ENCODE data around the gene ASCC1.
"Not testable (repeated sequence)": the region's sequence is repeated elsewhere in the genome, so short reads cannot be mapped to it uniquely, and the experiment has no call there.

The ASCC1 gene

DNA sequence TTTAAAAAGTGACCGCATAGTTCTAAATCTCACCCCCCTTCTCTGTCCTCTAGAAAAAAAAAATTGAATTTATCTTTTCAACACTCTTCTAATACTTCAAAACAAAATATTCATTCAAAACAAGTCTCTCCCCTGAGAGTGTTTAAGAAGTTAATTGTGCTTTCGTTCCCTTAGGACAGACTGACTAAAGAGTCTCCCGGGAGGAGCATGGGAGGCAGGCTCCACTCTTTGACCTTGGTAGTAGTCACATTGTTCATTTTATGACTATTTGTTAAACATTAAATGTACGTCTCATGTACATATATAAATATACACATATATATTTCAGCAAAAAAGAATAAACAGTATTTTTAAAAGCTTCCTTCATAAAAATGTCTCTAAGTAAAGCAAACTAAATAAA, 92.5 kb downstream of the ASCC1 start:
- DNase-seq = no peak

DNA sequence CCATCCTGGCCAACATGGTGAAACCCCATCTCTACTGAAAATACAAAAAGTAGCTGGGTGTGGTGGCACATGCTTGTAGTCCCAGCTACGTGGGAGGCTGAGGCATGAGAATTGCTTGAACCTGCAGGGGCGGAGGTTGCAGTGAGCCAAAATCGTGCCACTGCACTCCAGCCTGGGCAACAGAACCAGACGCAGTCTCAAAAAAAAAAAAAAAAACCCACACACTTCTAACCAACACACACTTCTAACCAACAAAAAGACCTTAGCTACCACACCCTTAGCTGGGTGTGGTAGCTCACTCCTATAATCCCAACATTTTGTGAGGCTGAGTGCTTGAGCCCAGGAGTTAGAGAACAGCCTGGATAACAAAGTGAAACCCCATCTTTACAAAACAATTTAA, 93.9 kb downstream of the ASCC1 start:
- no peak for DNase-seq

DNA sequence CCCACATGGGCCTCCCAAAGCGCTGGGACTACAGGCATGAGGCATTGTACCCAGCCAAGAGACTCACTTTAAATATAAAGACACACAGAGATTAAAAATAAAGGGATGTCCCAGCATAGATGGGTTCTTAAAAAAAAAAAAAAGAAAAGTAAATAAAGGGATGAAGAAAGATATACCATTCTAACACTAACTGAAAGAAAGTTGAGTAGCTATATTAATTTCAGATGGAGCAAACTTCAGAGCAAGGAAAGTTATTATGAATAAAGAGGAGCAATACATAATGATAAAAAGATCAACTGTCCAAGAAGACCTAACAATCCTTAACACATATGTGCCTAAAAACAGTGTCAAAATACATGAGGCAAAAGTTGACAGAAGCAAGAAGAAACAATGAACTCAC, 94.7 kb downstream of the ASCC1 start:
- no peak for DNase-seq

DNA sequence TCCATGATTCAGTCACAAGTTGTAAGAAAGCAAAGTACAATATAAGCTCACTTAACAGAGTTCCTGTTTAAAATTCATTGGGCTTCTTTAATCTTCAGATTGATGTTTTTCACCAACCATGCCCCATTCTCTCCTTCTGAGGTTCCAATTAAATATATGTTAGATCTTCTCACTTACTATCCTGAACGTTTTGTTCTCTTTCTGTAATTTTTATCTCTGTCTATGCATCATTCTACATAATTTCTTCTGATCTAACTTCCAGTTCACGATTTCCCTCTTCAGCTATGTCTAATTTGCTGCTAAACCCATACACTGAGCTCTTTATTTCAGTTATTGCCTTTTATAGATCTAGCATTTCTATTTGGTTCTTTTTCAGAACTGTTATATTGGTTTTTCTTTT, 99.7 kb downstream of the ASCC1 start:
- no peak for DNase-seq

DNA sequence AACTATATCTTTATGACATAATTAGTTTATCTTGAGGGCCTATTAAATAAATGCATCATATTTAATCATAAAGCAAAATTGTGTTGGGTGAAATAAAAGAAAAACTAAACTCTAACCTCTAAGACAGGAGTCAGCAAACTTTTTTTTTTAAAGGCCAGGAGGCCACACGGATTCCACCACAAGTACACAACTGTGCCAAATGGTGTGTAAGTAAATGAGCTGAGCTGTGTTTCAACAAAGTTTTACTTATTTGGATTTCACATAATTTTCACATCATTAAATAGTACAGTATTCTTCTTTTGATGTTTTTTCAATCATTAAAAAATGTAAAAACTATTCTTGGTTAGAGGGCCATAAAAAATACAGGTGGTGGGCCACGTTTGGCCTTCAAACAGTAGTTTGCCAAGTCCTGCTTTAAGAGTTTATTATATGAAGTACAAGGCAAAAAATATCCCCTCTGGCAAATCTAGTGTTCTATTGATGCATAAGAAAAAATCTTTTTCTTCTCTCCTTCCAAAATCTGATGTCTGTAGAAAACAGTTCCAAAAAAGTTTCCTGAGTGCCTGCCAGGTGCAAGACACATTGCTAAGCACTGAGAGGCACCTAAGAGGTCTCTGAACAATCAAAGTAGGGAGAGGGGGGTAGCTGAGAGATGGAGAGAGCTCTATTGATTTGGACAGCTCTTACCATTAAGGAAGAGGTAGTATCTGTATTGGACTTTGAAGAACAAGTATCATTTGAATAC, 101.2 kb downstream of the ASCC1 start:
- DNase-seq = no peak

DNA sequence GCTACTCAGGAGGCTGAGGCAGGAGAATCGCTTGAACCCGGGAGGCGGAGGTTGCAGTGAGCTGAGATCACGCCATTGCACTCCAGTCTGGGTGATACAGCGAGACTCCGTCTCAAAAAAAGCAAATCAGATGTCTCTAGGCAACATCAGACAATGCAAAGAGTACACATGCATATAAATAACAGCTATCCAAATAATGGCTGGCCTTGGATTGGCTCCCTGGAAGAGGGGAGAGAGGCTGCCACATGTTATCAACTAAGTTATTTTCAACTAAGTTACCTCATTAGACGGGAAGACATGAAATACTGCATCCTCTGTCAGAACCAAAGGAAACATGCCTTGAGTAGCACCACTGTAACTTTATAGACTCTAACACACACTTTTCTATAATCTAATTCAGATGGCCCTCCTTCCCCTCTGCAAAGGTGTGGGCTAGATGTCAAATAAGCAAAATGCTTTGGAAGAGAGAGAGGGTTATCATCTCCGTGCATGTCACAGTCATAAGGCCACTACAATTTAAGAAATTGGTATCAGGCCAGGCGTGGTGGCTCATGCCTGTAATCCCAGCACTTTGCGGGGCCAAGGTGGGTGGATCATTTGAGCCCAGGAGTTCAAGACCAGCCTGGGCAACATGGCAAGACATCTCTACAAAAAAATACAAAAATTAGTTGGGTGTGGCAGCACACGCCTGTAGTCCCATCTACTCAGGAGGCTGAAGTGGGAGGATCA, 105.2 kb downstream of the ASCC1 start:
- DNase-seq = no peak

DNA sequence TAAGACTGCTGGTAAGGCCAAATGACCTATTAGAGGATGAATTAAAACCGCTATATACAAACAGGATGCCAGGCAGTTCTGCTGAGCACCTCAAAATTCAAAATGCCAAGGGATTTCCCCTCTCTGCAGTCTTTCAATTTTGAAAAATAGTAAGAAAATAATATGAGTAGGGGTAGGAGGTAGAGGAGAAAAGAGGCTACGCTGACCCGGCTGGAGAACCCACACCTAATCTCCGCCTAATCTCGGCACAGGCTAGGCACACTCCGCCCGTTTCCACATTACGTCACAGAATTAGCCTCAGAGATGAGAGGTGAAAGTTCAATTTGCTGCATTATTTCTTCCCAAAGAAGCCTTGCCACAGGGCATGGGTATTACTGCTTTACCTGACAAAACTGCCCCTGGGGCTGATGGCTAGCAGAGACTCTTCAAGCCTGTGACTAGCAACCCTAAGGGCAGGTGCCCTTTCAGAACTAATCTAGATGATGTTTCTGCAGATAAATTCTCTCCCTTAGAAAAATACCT, 106.4 kb downstream of the ASCC1 start:
- DNase-seq = no peak

DNA sequence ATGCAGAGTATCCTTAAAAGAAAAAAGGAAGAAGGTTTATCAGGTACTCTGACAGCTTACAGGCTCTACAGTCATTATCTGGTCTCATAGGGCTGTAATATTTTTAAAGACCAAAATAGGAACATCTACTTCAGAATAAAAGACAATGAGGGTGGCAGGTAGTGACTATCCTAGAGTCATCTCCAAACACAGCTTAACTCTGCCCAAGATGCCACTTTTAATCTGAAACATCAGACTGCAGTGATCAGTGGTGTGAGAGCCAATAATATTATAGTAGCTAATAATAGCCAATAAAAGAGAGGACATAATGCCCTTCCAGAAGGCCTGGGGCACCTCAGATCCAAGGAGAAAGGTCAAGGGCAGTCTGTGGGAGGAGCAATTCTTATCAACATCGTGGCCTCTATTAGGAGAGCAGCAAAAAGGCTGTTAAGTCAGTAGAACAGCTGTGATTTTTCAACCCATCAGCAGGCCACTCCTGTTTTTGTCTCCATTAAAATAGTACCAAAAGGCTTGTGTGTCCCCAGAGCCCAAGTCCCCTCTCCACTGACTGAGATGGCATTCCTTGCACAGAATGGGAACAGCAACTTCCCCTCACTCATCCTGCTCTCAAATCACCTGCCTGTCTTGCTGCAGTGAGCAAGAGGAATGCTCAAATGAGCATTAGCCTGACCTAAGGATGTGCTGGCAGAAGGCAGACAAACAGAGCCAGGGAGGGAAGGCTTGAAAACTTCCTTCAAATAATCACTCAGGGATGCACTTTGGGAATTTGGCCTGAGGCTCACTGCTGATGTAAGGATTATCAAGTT, 107.0 kb downstream of the ASCC1 start:
- no peak for DNase-seq

DNA sequence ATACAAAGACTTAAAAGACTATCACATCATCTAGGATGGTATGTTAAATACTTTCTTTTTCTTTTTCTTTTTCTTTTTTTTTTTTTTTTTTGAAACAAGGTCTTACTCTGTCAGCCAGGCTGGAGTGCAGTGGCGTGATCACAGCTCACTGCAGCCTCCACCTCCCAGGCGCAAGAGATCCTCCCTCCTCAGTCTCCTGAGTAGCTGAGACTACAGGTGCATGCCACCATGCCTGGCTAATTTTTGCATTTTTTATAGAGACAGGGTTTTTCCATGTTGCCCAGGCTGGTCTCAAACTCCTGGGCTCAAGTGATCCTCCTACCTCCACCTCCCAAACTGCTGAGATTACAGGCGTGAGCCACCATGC, 108.1 kb downstream of the ASCC1 start:
- DNase-seq = not testable (repeated sequence)

DNA sequence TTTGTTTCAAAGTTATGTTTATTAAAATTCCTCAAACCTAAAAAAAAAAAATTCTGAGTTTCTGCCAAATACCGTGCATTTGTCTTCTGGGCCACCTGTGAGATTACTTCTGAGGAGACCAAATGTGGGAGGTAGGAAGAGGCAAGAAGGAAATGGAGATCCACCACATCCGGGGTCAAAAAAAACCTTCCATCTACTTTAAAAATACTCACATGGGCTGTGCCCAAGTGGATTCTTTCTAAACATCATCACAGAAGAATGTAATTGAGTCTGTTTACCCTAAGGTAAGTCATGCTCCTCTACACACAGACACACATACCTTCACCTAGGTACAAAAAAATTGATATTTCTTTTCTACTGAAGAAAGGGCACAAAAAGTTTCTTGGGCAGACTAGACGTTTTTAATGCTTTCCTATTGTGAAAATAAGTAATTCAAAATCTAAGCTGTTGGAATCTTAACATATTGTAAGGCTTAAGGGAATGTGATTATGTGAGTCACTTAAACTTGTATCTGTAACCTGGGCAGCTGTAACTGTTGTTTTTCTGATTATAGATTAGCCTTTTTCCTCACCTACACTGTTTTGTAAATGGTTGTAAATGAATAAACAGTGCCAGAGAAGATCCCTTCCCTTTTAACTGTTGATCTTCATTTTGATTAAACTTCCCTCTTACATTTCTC, 108.6 kb downstream of the ASCC1 start:
- DNase-seq = no peak

DNA sequence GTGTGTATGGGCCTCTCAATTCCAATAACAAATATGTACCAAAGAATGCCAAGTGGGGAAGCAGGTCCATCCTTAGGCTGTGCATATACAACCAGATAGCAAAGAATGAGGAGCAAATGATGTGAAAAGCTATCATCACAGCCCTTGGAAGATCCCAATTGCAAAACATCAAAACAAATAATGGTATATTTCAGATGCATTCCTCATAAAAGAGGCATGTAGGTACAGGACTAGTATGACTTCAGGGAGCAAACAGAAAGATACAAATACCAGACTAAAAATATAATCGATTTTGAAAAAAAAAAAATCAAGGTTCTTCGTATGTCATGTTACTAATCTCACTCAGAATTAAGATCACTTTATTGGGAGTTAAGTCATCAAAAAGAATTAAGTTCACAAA, 109.2 kb downstream of the ASCC1 start:
- no peak for DNase-seq

DNA sequence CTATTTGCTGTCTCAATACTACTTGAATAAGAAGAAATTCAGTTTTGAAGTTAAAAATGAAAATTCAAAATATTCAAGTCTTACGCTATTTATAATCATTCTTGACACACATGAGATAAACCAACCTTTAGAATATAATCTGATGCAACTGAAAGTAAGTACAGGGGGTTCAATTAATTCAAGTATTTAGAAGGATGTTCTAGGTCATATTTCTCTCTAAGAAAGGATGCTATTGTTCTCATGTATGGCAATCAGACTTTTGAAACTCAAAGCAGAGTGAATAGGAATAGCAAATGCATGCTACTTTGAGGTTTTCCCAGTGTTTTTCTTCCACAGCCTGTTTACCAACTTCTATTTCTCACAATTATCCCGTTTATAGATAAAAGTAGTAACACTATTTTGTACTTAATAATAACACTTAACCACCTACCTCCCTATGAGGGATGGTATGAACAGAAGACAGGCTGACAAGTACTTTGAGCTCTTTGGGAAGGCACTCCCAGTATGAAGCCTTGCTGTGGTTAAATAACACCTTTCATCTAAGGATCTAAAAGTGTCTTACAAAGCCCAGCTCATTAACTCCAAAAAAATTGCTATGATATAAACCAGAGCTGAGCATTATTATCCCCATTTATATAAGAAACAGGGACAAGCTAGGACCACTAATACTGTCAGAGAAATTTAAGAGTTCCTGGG, 109.8 kb downstream of the ASCC1 start:
- no peak for DNase-seq

DNA sequence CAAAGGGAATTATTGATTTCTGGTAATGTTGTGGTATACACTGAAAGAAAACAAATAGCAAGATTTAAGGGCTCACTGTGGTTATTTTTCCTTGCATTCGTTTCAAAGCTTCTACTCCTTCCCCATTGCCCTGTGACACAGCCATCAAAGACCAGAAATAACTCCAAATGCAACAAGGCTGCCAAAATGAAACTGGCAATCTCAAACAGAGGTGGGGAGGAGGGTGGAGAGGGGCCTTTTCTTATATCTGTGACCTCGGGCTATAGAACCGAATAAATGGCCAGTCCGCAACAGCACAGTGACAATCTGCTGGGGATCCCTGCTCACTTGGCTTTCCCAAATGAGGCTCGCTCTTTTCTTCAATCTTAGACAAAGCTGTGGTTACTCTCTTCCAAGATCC, 110.4 kb downstream of the ASCC1 start:
- no peak for DNase-seq

DNA sequence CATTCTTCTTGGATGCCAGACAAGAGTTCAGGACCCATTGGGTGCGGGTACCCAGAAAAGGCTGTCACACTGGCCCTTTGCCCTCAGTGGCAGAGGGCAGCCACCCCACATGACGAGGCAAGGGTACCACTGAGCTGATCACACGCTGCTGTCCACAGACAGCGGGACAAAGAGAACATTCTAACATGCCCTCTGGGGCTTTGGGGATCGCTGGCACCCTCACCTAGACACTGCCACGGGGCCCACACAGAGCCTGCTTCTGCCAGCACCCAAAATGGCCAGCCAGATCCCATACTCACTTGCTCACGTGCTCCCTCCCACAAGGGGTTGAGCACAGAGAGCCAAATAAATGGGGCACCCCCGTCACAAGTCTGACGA, 111.0 kb downstream of the ASCC1 start:
- DNase-seq = no peak

DNA sequence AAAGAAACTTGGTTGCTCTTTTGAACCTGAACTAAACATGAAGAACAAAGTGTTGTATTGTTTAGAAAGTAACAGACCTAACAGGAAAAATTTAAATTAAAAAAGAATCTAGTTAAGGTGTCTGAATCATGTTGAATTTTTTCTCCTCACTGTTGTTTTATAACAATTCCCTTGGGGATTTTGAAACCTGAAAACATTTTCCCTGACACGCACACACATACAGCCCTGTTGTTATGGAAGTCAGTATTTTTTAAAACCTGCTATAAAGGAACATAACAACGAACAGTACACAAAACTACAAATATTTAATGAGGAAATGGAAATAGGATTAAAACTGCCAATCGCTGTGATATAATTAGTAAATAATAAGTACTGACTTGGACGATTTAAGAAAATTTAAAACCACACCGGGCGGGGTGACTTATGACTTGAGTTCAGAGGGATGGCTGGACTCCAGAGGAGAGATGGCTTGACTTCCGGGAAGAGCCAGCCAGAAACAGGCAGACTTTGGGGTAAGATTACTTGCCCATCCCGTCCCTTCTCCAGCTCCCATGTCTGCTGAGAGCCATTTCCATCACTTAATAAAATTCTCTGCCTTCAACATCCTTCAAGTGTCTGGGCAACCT, 111.5 kb downstream of the ASCC1 start:
- no peak for DNase-seq

DNA sequence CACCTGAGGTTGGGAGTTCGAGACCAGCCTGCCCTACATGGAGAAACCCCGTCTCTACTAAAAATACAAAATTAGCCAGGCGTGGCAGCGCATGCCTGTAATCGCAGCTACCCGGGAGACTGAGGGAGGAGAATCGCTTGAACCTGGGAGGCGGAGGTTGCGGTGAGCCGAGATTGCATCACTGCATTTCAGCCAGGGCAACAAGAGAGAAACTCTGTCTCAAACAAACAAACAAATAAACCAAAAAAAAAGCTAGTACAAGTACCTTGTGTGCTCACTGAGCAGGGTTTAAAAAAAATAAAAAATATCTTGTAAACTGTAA, 116.5 kb downstream of the ASCC1 start:
- no peak for DNase-seq

DNA sequence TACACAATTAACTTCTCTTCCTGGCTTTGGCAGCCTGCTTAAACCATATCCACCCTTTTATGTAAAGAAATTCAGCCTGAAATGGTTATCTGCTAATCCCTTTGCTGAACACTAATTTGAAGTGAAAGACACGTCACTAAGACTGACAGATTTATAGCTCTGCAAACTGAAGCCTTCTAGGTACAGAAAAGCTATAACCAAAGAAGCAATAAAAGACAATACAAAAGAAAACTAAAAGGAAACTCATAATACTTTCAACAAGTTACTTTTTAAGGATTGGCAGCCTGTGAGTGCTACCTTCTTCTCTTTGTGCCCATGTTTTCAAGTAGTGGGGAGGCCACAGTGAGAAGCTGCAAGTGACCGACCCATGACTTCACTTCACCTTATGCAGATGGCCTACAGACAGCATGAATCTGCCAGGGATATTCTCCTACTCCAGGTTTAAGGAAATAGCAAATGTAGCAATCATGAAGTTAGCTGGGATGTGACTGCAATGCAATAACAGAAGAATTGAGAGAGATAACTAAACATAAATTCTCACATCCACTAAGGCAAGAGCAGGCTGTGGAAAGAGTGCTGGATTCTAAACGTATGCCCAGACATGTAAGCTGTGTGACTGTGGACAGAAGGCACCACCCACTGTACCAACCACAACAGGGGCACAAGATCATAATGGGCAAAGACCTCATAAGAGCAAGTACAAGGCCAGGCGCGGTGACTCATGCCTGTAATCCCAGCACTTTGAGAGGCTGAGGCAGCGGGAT, 117.1 kb downstream of the ASCC1 start:
- DNase-seq = no peak

DNA sequence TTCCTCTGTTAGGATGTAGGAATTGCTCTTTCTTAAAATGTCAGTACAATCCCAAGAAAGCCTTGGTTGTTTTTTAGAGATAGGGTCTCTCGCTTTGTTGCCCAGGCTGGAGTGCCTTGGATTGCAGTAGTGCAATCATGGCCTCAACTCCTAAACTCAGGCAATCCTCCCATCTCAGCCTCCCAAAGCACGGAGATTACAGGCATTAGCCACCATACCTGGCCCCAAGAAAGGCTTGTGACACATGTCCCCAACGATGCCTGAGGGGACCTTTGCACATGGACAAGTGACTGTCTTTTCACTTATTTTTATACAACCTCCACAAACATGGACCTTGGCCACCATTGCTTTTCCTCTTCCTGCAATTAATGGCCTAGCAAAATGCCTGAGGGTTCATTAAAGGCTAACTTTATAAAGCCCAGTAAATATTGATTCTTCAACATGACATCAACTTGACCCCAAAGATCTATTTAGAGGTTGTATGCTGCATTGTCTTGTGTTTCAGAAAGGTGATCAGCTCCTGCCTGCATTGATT, 117.7 kb downstream of the ASCC1 start:
- DNase-seq = no peak

DNA sequence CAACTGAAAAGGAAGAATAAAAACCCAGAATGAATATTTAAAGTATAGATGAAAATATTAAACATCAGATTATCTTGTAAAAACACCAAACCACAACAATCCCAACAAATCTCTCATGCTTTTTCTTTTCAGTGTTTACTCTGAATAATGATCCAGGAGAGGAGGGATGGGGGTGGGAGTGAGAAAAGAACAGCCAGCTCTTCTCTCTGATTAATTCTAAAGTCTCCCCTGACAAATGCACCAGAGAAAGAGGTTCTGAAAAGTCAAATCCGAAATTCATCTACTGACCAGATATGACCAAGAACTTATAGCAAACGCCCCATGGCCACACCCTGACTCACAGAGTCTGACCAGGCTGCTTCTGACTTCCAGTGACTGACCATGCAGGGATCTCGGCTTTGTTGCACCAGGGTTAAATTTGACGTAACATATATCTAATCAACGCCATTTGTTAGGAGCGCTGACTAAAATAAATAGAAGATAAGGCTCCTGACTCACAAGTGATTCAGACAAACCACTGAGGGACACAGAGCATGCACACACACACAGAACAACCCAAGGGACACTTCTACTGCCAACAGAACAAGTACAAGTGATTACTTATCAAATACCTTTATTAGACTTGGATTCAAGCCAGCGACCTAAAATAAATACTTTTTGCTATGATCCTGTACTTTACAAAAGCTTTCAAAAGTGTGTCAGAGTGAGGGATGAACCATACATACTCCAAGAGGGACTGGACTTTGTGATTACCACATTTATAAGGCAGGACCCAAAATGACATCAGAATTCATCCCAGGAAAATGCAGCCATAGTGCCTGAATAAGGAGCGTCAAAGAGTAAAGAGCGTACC, 118.4 kb downstream of the ASCC1 start:
- DNase-seq = no peak

Data from DMS79 (cell line).